GM15510 (cell line): Measurements from ENCODE around the gene ACSF3.

Source experiments
- POLR2A ChIP-seq: IDR thresholded peaks from 3 replicates; pipeline ENCODE4 v1.6.1; 2011; ENCODE audit warnings: borderline replicate concordance; ENCODE audit not compliant: insufficient read length; ENCODE audit errors: extremely low read depth

The ACSF3 gene

DNA sequence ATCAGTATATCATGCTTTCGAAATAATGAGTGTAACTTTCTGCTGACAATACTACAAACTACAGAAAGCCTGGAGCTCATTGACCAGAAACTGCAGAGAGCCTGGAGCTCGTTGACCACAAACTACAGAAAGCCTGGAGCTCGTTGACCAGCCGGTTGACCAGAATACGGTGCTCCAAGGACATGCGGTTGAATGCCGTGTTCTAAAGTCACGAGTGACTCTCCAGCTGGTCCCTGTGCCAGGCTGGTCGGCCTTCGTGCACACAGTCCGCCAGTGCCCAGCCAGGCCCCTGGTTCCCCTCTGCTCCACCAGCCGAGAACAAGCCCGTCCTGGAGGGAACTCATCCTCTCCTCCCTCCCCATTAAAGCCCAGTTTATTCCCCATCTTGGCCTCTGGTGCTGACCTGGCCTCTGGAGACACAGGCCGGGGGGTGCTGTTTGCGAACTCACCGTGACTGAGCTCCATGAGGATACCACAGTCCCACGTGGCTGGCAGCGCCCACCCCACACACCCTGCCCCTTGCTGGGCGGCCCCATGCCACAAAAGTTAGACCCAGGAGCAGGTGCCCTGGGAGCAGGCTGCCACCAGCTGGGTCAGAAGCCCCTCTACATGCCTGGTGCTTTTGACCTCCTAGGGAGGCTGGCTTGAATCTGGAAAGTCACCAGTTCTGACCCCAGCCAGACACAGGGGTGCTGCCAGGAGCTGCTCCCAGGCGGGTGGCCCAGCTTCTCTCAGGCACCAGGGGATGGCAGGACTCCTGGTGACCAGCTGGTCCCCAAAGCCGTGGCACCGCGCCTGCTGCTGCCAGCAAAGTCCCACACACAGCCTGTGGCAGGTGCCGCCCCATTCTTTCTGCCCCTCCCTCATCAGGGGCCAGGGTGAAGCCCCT, 62.4 kb downstream of the ACSF3 start:
- TF ChIP-seq POLR2A: no peak

DNA sequence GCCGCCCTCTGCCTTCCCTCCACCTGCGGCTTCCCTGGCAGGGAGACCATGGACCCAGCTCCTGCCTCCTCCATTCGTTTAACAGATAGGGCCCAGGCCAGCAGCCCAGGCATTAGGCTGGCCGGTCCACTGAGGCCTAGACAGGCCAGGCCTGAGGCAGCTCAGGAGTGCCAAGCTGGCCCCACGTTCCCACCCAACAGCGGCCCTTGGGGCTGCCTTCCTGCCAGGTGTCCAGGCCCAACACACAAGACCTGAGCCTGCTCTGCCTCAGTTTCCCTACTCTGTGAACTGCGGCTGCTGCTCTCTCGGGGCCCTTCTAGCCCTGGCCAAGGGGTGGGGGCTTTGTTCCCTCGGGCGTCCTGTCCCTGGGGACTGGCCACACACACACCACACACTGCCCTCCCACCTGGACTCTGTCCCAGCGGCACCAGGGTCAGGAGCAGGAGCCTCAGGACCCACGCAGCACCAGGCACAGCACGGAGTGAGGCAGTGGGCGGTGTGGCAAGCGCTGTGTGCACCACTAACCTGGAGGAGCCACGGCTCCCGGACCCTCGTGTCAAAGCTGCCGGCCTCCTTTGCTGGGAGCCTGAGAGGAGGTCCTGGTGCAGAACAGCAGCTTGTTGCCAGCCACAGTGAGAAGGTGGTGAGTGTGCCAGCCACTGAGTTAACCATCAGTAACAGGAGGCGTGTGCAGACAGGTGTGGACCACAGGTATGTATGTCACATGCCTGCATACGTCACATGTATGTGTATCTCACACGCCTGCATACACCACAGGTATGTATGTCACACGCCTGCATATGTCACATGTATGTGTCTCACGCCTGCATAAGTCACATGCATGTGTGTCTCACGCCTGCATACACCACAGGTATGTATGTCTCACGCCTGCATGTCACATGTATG, 63.3 kb downstream of the ACSF3 start:
- TF ChIP-seq POLR2A: no peak

DNA sequence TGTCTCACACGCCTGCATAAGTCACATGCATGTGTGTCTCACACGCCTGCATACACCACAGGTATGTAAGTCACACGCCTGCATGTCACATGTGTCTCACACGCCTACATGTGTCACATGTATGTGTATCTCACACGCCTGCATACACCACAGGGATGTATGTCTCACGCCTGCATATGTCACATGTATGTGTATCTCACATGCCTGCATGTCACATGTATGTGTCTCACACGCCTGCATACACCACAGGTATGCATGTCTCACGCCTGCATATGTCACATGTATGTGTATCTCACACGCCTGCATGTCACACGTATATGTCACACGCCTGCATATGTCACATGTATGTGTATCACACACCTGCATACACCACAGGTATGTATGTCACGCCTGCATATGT, 64.1 kb downstream of the ACSF3 start:
- TF ChIP-seq POLR2A: no peak

DNA sequence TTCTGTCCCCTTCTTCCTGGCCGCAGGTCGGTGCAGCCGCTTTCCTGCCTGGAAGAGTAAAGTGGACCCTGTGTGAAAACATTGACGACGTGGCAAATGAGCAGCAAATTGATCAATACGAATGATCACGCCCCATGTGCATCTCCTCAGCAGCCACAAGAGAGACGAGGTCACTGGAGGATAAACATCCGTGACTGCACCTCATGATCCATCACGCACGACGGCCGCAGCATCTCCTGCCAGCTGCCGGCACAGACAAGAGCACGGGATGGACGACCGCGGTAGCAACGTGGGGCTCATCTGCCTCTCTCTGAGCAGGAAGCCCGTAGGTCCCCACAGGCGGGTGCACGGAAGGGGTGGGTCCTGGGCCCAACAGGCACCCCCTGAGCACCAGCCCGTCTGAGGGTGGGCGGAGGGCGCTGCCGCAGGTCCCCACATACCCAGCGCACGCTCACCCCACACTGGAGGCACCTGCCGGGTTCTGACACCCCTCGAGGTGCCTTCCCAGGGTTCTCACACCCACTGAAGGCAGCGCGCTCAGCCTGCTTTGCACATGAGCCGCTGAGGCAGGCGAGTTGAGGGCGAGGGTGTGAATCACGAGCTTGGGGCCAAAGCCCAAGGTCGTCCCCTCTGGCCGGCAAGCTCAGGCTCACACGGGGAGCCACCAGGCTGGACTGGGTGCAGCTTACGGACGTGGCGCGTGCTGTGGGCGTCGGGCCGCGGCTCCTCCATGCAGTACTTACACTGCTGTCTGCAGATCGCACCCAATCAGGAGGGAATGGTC, 65.6 kb downstream of the ACSF3 start:
- no peak for TF ChIP-seq POLR2A

DNA sequence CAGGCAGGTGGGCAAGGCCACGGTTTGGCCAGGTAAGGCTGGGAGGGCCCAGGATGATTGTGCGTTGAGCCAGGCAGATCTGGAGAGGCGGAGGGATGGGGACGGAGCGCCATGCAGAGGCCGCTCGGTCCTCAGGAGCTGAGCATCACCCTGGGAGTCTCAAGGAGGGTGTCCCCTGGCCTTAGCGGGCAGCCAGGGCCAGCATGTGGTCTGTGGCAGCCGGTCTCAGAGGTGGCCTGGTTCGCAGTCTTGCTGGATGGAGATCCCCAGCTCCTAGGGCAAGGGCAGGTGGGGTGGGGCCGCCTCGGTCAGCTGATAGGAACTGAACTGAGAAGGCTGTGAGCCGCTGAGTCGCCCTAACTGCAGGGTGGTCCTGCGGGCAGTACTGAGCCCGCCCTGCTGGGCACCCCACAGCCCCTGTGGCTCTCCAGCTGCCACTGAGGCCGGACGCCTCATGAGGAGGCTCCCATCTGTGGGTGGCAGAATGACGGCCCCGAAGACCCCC, 66.2 kb downstream of the ACSF3 start:
- no peak for TF ChIP-seq POLR2A

DNA sequence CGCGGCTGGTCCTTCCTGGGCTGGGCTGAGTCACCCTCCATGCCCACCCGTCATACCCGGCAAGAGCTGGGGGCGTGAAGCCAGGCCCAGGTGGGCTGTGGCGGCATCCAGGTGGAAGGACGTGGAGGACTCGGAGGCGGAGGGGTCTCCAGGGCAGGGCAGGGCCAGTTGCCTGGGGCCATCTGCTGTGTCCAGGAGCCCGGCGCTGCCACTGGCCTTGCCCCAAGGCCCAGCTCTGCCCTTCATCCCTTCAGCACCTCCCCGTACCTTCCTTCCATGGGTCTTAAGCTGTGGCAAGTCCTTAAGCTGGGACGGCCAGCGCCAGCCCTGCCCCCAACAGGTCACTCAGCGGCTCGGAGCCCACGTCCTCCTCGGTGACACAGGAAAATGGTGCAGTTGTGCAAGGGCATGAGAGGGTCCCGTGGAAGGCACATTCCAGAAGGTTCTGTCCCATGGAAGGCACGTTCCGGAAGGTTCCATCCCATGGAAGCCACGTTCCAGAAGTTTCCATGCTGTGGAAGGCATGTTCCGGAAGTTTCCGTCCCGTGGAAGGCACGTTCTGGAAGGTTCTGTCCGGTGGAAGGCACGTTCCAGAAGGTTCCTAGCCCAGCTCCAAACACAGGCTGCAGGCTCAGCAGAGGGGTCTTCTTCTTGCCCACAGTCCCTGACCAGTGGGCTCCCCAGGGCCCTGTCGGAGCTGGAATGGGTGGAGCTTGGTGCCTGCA, 67.5 kb downstream of the ACSF3 start:
- no peak for TF ChIP-seq POLR2A

DNA sequence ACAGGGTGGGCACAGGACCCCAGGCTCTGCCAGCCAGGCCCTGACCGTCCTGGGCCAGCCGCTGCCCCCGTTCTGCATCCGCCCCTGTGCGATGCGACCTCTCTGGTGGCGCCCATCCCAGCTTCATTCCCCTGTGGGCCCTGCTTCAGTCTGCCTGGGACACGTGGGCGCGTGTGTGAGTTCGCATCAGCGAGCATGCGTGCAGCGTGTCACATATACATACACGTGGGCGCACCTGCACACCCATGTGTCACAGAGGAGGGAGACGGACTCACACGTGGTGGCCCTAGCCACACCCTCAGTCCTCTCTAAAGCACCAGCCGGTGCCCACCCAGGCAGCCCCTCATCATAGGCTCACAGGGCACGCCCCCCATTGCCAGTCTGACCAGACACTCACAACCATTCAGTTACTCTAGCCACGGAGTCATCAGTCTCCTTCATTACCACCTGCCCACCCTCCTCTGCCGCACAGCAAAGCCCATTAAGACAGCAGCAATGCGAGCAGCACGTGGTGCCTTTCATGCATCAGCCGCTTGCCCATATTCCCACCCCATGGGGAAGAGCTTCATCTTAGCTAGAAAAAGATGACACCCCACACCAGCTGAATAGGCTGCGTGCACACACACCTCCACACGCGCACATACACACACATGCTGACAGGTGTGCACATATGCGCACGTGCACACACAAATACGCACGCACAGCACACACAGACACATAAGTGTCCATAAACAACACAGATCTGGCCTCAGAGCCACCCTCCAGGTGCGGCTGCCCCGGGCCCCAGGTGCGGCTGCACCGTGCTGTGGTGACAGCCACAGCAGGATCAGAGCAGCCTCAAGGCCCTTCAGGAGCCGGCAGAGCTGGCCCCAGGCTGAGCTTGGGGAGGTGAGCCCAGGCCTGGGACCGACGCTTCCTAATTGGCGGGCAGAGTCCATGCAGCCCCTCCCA, 68.4 kb downstream of the ACSF3 start:
- no peak for TF ChIP-seq POLR2A

DNA sequence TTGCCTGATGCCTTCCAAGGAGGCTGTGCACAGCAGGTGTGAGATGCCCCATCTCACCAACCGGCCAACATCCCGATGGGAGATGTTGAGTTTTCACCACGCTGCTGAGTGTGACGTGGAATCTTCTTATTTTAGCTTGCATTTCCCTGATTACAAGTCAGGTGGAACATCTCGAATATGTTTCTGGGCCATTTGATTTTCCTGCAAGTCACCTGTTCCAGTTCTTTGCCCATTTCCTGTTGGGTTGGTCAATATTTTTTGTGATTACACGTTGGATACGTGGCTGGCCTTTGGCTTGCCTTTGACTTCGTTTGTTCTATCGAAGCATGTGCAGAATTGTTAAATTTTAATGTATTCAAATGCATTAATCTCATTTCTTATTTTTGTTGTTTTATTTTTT, 69.6 kb downstream of the ACSF3 start:
- TF ChIP-seq POLR2A: no peak

DNA sequence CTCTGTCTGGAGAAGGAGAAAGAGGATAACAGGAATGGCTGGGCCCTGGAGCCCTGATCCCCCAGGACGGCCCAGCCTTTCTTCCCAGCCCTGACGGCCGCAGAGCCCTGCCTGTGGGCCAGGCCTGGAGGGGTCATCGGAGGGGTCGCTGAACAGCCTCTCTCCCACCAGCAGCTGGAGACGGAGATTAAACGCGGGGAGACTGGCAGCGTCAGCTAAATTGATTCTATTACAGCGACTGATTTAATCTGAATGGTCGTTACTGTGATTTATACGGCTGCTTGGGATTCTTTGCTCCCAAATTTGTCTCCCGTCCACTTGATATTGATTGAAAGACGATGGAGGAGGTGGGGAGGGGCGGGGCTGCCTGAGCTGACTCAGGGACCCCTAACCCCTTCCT, 70.8 kb downstream of the ACSF3 start:
- TF ChIP-seq POLR2A: no peak

DNA sequence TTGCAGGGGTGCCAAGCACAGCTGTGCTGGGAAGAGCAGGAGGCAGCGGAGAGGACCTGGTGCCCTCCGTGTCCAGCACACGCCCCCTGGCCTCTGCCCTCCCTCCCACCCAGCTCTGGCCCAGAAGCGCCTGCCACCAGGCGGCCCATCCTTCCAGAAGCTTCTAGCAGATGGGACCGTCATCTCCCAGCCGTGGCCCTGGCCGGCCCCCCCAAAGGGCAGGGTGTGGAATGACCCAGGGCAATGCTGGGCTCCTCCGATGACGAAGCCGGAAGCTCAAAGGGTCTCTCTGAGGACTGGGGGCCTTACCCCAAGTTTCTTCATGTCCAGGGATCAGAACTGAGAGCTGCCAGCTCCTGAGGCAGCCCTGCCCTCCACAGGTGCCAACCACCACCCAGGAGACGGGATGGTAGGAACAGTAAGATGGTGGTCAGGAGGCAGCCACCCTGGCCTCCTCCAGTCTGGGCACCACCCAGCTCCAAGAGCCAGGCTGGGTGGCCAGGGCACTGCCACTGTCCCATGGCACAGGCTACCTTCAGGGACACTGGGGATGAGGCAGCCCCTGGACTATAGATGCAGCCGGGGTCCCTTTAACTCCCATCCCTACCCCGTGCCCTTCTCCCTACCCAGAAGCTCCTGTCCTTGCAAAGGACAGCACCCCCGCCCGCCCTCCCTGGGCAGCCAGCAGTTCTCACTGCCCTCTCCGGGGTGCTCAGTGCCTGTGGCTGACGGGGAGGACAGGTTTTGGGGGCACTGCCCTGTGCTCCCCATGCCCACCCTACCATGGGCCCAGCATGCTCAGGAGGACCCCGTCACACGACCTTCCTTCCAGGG, 71.4 kb downstream of the ACSF3 start:
- no peak for TF ChIP-seq POLR2A

DNA sequence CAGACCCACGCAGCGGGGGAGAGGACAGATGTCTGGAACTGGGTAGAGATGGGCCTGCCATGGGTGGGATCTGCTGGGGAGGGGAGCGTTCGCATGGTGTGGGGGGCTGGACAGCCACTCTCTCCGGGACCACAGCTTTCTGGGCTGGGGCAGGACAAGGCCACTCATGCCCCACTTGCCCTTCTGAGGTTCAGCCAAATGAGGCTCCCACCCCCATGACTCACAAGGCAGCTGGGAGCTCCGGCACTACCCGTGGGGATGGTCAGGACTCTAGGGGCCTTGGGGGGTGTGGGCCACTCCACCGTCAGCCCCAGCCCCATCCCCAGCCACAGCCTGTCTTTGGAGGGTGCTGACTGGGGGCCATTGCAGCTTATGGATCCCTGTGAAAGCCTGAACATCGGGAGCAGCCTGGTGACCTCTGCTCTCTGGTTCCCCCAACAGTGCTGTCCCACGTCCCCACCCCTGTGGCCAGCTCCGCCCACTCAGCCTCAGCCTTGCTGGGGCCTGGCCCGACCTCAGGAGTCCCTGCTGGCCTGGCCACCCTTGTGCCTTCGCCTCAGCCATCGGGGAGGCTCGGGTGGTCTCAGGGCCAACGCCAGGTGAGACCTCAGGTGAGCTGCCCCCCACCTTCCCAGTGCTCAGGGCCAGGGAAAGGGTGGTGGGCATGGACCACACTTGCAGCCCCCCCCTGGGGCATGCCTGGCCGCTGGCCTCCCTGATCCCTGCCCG, 73.2 kb downstream of the ACSF3 start:
- no peak for TF ChIP-seq POLR2A
